Measurements from ENCODE around the gene EHBP1.

EHBP1 gene

GRCh38 chr2:63092857-63093256, 387.3 kb downstream of the EHBP1 start:
- no peak for DNase-seq

GRCh38 chr2:63093502-63093901, 388.0 kb downstream of the EHBP1 start:
- no peak for DNase-seq

Measured in MV-4-11 (cell line).